GM12873 (cell line): Measurements from ENCODE around the gene CCDC127.
A peak's percentile ranks its signal among the peaks of the same experiment; 100 is the strongest.

Experiments used
- TF ChIP-seq, protein P1 (sequence below): IDR thresholded peaks from 2 replicates; pipeline ENCODE4 v1.5.1; 2012; ENCODE audit warnings: low read depth, mild to moderate bottlenecking, moderate library complexity, low read length, control low read depth; ENCODE audit not compliant: insufficient read depth; ENCODE audit errors: missing control alignments

Gene CCDC127

DNA sequence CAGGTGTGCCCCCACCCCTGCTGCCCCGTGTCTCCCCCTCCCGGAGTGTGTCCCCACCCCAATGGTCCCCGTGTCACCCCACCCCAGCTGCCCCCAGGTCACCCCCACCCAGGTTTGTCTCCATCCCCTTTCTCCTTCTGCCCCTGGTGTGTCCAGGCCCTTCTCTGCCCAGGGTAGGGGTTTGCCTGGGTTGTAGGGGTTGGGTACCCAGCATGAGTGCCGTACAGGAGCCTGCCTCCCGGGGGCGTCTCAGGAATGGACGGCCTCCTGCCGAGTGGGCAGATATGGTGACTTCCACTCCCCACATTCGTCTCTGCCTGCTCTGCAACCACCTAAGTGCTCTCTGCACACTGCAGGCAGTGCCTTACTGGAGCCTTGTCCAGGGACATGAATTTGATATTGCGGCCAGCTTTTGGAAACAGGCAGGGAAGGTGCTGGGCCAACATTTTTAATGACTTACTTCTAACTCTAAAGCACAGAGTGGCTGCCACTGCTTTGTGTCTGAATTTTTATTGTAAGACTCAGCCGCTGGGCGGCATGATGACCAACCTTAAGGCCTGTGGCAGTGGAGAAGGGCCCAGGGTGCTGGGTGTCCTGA, 20.0 kb downstream of the CCDC127 start:
- TF ChIP-seq, protein P1, sequence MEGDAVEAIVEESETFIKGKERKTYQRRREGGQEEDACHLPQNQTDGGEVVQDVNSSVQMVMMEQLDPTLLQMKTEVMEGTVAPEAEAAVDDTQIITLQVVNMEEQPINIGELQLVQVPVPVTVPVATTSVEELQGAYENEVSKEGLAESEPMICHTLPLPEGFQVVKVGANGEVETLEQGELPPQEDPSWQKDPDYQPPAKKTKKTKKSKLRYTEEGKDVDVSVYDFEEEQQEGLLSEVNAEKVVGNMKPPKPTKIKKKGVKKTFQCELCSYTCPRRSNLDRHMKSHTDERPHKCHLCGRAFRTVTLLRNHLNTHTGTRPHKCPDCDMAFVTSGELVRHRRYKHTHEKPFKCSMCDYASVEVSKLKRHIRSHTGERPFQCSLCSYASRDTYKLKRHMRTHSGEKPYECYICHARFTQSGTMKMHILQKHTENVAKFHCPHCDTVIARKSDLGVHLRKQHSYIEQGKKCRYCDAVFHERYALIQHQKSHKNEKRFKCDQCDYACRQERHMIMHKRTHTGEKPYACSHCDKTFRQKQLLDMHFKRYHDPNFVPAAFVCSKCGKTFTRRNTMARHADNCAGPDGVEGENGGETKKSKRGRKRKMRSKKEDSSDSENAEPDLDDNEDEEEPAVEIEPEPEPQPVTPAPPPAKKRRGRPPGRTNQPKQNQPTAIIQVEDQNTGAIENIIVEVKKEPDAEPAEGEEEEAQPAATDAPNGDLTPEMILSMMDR, result no peak

DNA sequence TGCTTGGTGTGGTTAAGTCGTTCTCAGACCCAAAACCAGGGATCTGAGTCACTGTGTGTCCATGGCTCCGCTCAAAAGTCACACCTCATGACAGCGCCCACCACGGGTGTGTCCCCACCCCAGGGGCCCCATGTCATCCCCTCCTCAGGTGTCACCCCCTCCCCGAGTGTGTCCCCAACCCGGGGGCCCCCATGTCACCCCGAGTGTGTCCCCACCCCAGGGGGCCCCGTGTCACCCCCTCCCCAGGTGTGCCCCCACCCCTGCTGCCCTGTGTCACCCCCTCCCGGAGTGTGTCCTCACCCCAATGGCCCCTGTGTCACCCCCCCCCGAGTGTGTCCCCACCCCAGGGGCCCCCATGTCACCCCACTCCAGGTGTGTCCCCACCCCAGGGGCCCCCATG, 21.6 kb downstream of the CCDC127 start:
- TF ChIP-seq, protein P1, result no peak

DNA sequence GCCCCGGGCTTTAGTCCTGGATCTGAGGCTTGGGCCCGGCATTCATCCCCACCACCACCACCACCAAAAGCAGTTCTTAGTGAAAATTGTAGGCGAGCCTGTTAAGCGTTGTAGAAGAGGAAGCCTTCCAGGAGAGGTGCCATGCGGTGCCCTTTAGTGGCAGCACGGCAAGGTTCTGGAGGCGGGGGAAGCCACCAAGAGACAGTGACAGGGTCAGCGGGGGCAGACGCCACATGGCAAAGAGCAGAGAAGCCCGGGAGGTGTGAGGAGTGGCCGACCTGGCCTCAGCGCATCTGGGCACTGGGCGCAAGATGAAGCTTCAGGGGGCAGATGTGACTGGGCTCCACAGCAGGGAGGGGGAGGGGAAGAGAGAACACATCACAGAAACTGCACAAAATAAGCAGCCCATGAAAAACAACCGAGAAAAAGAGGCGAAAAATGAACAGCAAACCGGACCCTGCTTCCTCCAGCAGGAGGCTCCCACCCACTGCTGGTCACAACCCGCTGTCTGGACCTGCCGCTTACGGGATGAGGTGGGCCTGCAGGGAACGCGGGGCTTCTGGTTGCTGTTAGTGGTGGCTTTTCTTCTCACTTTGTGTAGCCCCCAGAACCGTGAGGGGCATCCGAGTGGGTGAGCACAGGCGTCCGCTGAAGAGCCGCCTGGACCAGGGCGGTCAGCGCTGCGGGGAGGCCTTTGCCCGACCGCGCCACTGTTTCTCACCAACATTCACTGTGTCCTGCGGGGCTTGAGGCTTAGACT, 22.4 kb downstream of the CCDC127 start:
- TF ChIP-seq, protein P1, result peak; percentile 6

DNA sequence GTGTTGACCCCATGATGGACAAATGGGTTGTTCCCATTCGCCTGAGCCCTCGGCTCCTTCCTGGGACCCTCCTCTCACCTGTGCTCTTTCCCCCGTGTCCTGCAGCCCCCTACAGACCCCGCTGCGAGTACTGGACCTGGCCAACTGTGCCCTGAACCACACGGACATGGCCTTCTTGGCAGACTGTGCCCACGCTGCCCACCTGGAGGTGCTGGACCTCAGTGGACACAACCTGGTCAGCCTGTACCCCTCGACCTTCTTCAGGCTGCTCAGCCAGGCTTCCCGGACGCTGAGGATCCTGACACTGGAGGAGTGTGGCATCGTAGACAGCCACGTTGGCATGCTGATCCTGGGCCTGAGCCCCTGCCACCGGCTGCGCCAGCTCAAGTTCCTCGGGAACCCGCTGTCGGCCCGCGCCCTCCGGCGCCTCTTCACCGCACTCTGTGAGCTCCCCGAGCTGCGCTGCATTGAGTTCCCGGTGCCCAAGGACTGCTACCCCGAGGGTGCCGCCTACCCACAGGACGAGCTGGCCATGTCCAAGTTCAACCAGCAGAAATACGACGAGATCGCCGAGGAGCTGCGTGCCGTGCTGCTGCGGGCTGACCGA, 23.2 kb downstream of the CCDC127 start:
- TF ChIP-seq, protein P1, result no peak

DNA sequence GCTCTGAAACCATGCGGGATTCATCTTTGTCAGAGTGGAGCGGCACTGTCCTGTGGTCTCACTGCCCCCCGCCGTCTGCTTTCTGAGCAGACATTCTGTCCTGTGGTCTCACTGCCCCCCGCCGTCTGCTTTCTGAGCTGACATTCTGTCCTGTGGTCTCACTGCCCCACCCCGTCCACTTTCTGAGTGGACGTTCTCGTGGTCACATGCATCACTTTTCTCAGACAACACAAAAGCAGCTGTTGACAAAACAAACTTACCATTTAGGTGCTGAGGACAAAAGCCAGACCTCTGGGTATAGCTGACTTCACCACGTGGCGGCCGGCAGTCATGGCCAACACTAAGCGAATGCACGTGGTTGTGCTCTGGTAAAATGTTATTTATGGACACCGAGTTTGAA, 23.9 kb downstream of the CCDC127 start:
- TF ChIP-seq, protein P1, result no peak

DNA sequence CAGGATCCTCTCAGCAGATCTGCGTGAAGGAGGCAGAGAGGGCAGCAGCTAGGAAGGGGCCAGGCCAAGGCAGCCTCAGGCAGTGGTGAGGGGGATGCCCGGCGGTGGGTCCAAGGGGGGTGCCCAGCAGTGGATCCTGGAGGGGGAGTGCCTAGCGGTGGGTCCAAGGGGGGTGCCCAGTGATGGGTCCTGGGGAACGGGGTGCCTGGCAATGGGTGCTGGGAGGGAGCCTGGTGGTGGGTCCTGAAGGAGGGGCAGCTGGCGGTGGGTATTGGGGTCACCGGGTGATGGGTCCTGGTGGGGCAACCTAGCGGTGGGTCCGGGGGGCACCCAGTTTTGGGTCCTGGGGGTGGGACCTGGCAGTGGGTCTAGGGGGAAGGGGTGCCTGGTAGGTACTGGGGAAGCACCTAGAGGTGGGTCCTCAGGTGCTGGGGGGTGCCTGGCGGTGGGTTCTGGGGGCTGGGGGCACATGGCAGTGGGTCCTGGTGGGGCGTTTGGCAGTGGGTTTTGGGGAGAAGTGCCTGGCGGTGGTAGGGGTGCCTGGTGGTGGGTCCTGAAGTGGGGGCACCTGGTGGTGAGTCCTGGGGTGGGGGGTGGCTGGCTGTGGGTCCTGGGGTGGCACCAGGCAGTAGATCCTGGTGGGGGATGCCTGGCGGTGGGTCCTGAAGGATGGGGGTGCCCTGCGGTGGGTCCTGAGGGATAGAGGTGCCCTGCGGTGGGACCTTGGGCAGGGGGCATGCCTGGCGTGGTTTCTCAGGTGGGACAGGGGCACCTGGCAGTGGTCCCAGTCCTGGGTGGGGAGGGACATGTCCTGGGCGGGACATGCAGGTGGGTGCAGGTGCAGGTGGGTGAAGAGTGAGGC, 24.8 kb downstream of the CCDC127 start:
- TF ChIP-seq, protein P1, result no peak

DNA sequence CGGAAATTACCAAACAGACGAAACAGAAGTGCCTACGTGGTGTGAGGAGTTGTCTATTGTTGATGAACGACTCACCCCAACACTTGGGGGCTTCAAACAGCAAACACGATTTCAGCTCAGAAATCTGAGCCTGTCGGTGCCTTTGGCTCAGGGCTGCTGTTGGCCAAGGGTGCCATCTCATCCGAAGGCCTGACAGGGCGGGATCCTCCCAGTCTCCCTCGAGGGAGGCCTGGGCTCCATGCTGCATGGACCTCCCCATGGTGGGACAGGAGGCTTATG, 25.3 kb downstream of the CCDC127 start:
- TF ChIP-seq, protein P1, result no peak
